GM23338 (cell line): ENCODE measurements around the gene SYK.

ENCODE experiments used
- CREB1 ChIP-seq: fragments of 250-450 bp; sonication (Bioruptor Pico); IDR thresholded peaks from 2 replicates; pipeline ENCODE4 v1.5.0; 2020; ENCODE audit warnings: low read depth, mild to moderate bottlenecking, moderate library complexity
- EZH2 ChIP-seq: fragments of 200-600 bp; sonication (generic); IDR thresholded peaks from one replicate; pipeline ENCODE4 v1.8.0; 2017; ENCODE audit warnings: antibody characterized with exemption, mild to moderate bottlenecking, low read depth; ENCODE audit not compliant: unreplicated experiment
- EZH2phosphoT487 ChIP-seq: fragments of 200-600 bp; sonication (generic); IDR thresholded peaks from one replicate; pipeline ENCODE4 v1.8.1; 2018; ENCODE audit warnings: antibody characterized with exemption; ENCODE audit not compliant: unreplicated experiment
- JUNB ChIP-seq: IDR thresholded peaks from one replicate; pipeline ENCODE4 v1.6.1; 2016; ENCODE audit warnings: antibody characterized with exemption; ENCODE audit not compliant: unreplicated experiment
- POLR2AphosphoS5 ChIP-seq: IDR thresholded peaks from 2 replicates; pipeline ENCODE4 v1.6.1; 2016; ENCODE audit warnings: antibody characterized with exemption, low read depth
- TF ChIP-seq, protein P1 (sequence below), 2 experiments: fragments of 200-600 bp in 1 of 2; sonication (generic) in 1 of 2; conservative IDR thresholded peaks; 2 replicates each; pipeline versions ENCODE4 v1.5.1 to v1.6.1; 2016 to 2017; ENCODE audit warnings: antibody characterized with exemption in 2 of 2, low read depth in 2 of 2, mild to moderate bottlenecking in 2 of 2, moderate library complexity in 1 of 2
- TF ChIP-seq, protein P2 (sequence below): IDR thresholded peaks from 2 replicates; pipeline ENCODE4 v1.6.1; 2016; ENCODE audit warnings: antibody characterized with exemption
- TF ChIP-seq, protein P3 (sequence below): IDR thresholded peaks from one replicate; pipeline ENCODE4 v1.6.1; 2018; ENCODE audit warnings: antibody characterized with exemption; ENCODE audit not compliant: unreplicated experiment

DNA sequence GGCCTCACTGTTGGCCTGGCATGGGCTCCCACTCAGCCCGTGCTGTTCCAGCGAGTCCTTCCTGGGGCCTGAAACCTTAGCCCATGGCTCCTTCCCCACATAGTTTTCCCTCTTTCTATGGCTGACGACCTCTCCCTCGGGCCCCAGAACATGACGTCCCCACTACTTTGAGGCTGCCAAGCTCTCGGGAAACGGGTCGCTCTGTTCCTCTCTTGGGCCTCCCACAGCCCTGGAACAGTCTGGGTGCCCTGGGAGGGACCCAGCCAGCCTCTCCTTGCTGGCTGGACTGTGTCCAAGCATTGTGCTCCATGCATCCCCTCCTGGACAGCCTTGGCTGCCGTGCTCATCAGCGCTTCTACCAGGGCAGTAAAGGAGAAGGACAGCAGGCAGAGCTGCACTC lies 118.3 kb downstream of the SYK start:
- TF ChIP-seq, protein P1, sequence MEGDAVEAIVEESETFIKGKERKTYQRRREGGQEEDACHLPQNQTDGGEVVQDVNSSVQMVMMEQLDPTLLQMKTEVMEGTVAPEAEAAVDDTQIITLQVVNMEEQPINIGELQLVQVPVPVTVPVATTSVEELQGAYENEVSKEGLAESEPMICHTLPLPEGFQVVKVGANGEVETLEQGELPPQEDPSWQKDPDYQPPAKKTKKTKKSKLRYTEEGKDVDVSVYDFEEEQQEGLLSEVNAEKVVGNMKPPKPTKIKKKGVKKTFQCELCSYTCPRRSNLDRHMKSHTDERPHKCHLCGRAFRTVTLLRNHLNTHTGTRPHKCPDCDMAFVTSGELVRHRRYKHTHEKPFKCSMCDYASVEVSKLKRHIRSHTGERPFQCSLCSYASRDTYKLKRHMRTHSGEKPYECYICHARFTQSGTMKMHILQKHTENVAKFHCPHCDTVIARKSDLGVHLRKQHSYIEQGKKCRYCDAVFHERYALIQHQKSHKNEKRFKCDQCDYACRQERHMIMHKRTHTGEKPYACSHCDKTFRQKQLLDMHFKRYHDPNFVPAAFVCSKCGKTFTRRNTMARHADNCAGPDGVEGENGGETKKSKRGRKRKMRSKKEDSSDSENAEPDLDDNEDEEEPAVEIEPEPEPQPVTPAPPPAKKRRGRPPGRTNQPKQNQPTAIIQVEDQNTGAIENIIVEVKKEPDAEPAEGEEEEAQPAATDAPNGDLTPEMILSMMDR (conservative IDR thresholded peaks at IDR 0.05; ENCODE audit: low read depth in 2 of 2) = no peak
- TF ChIP-seq POLR2AphosphoS5 (no peak), EZH2phosphoT487 (no peak), EZH2 (no peak), JUNB (no peak), CREB1 (CRISPR knock-in tag) (no peak)
- TF ChIP-seq, protein P2, sequence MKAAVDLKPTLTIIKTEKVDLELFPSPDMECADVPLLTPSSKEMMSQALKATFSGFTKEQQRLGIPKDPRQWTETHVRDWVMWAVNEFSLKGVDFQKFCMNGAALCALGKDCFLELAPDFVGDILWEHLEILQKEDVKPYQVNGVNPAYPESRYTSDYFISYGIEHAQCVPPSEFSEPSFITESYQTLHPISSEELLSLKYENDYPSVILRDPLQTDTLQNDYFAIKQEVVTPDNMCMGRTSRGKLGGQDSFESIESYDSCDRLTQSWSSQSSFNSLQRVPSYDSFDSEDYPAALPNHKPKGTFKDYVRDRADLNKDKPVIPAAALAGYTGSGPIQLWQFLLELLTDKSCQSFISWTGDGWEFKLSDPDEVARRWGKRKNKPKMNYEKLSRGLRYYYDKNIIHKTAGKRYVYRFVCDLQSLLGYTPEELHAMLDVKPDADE = no peak
- TF ChIP-seq, protein P3, sequence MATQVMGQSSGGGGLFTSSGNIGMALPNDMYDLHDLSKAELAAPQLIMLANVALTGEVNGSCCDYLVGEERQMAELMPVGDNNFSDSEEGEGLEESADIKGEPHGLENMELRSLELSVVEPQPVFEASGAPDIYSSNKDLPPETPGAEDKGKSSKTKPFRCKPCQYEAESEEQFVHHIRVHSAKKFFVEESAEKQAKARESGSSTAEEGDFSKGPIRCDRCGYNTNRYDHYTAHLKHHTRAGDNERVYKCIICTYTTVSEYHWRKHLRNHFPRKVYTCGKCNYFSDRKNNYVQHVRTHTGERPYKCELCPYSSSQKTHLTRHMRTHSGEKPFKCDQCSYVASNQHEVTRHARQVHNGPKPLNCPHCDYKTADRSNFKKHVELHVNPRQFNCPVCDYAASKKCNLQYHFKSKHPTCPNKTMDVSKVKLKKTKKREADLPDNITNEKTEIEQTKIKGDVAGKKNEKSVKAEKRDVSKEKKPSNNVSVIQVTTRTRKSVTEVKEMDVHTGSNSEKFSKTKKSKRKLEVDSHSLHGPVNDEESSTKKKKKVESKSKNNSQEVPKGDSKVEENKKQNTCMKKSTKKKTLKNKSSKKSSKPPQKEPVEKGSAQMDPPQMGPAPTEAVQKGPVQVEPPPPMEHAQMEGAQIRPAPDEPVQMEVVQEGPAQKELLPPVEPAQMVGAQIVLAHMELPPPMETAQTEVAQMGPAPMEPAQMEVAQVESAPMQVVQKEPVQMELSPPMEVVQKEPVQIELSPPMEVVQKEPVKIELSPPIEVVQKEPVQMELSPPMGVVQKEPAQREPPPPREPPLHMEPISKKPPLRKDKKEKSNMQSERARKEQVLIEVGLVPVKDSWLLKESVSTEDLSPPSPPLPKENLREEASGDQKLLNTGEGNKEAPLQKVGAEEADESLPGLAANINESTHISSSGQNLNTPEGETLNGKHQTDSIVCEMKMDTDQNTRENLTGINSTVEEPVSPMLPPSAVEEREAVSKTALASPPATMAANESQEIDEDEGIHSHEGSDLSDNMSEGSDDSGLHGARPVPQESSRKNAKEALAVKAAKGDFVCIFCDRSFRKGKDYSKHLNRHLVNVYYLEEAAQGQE = no peak
